ENCODE data around the gene AKT1S1.

The AKT1S1 gene

GRCh38 chr19:49858088-49858985, 18.8 kb downstream of the AKT1S1 start:
- Histone ChIP-seq H3K27ac (ENCODE audit: extremely low read depth, low read depth, low read length) (peak overlapping the region; percentile 53), H3K4me3 (ENCODE audit: low read depth, low read length) (no peak overlapping the region), H3K9me3 (ENCODE audit: control insufficient read depth, insufficient read depth, low read depth, low read length) (no peaks in the 10 kb centered on the region), H3K4me1 (ENCODE audit: control insufficient read depth, insufficient read depth, low read length) (peaks cover 15% of the 10 kb centered on the region), H3K36me3 (ENCODE audit: control insufficient read depth in 2 of 2, insufficient read depth in 1 of 2, low read length in 2 of 2) (peaks cover 16 to 88% of the 10 kb centered on the region in 2 experiments)
- CTCF ChIA-PET: interaction anchor here (1.0 to 1.4 kb wide), 3 partner anchors 10 to 177 kb away, joined by 3 to 4 read pairs (median 3); no protein-coding TSS in a partner anchor
- POLR2A ChIA-PET: interaction anchor here (0.7 to 3.1 kb wide), 10 partner anchors 8 to 140 kb away, joined by 3 to 28 read pairs (median 3); partner anchors contain the start of genes AKT1S1, AP2A1, MED25 and PNKP
- TF ChIP-seq ZFP41 (tag by site-specific recombination; IDR thresholded peaks at IDR 0.05; ENCODE audit: borderline replicate concordance) (no peak), ZNF324 (tag by site-specific recombination; IDR thresholded peaks at IDR 0.05) (no peak), ZNF660 (tag by site-specific recombination; IDR thresholded peaks at IDR 0.05) (no peak), KLF7 (tag by site-specific recombination; IDR thresholded peaks at IDR 0.05; ENCODE audit: borderline replicate concordance) (peak; percentile 50; the same call in 1 of the 2 replicates), ZNF423 (tag by site-specific recombination; IDR thresholded peaks at IDR 0.05) (no peak), ZNF140 (tag by site-specific recombination; IDR thresholded peaks at IDR 0.05) (no peak), ZFP3 (tag by site-specific recombination; IDR thresholded peaks at IDR 0.05; ENCODE audit: low read depth) (no peak), ZBTB7A (tag by site-specific recombination; IDR thresholded peaks at IDR 0.05; ENCODE audit: low read depth) (peak; percentile 7; the same call in 1 of the 2 replicates), KLF1 (tag by site-specific recombination; IDR thresholded peaks at IDR 0.05) (no peak), ZNF623 (tag by site-specific recombination; IDR thresholded peaks at IDR 0.05) (no peak), ZNF670 (tag by site-specific recombination; IDR thresholded peaks at IDR 0.05; ENCODE audit: low read depth) (no peak), MZF1 (tag by site-specific recombination; IDR thresholded peaks at IDR 0.05; ENCODE audit: borderline replicate concordance) (no peak), ZNF184 (tag by site-specific recombination; IDR thresholded peaks at IDR 0.05) (no peak), GLIS2 (tag by site-specific recombination; IDR thresholded peaks at IDR 0.05) (peak; percentile 69), ZNF214 (tag by site-specific recombination; IDR thresholded peaks at IDR 0.05; ENCODE audit: borderline replicate concordance) (no peak), ZFHX2 (tag by site-specific recombination; conservative IDR thresholded peaks at IDR 0.05) (peak; percentile 74), ZBTB44 (tag by site-specific recombination; IDR thresholded peaks at IDR 0.05) (no peak), HOXC10 (CRISPR knock-in tag; IDR thresholded peaks at IDR 0.05) (no peak), SP7 (tag by site-specific recombination; IDR thresholded peaks at IDR 0.05) (0 out of 2 replicates have a peak, but pooled peaks have one; percentile 13), ZNF510 (tag by site-specific recombination; IDR thresholded peaks at IDR 0.05; ENCODE audit: insufficient replicate concordance) (no peak), ZNF114 (tag by site-specific recombination; IDR thresholded peaks at IDR 0.05) (no peak), ZNF16 (tag by site-specific recombination; IDR thresholded peaks at IDR 0.05; ENCODE audit: low read depth) (no peak), WT1 (tag by site-specific recombination; IDR thresholded peaks at IDR 0.05) (peak; percentile 29; the same call in 1 of the 2 replicates), ZNF132 (tag by site-specific recombination; IDR thresholded peaks at IDR 0.05; ENCODE audit: borderline replicate concordance) (no peak), ZNF548 (tag by site-specific recombination; IDR thresholded peaks at IDR 0.05) (no peak), ZNF530 (tag by site-specific recombination; IDR thresholded peaks at IDR 0.05; ENCODE audit: low read depth) (no peak), ZNF580 (tag by site-specific recombination; IDR thresholded peaks at IDR 0.05) (no peak), ZNF610 (tag by site-specific recombination; IDR thresholded peaks at IDR 0.05; ENCODE audit: borderline replicate concordance) (no peak), ZNF473 (tag by site-specific recombination; IDR thresholded peaks at IDR 0.05) (no peak), ZNF248 (tag by site-specific recombination; IDR thresholded peaks at IDR 0.05) (no peak), ZNF626 (tag by site-specific recombination; IDR thresholded peaks at IDR 0.05) (no peak), PRDM6 (tag by site-specific recombination; IDR thresholded peaks at IDR 0.05) (no peak), PATZ1 (tag by site-specific recombination; IDR thresholded peaks at IDR 0.05) (peak; percentile 48)
